ENCODE data around the gene TMEM132D. TPM values are rescaled to one million over a fixed set of nuclear protein-coding genes. Genes with fewer than 3 reads are reported as not detected.

Gene TMEM132D
- not detected in 5 replicates for total RNA-seq (2022; extraction: Qiagen RNA extraction)

DNA sequence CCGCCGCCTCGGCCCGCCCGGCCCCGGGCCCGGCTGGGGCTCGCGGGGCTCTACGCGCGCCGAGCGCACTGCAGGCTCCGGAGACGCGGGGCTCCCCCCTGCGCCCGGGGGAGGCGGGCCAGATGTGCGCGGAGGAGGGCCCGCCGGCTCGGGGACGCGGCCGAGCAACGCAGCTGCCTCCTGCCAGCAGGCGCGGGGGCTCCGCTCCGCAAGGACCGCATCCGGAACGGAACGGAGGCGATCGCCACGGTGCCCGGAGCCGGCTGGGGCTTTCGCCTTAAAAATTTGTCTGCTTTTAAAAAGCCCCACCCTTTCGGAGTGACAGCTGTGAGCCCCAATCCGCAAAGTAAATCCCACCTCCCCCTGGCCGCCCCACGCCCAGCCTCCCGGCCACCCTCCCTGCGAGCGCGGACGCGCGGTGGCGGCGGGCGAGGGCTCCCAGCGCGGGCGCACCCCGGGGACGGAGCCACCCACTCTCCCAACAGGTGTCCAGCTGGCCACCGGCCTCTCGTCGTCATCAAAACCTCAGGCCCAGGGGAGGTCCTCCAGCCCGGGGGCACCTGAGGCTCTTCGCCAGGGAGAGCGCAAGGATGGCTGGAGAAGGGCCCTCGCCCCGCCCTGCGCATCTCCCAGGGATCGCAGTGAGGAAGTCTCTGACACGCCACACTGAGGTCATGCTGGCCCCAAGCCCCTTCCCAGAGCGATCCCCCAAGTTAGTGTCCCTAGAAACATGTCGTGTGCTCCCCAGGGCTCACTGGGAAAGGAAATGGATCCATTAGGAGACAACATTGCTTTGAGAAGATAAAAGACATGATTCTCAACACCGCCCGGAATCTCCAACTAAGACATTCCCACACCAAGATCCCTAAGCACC is at the start of gene TMEM132D:
Gene TMEM132D, minus strand, starts transcription at position 70 of the 874 bp plus-strand sequence.

